ENCODE results near the gene TRIP11.

Gene TRIP11

GRCh38 chr14:92009604-92010003, 30.3 kb downstream of the TRIP11 start:
- no peak for DNase-seq

- DNase-seq, result no peak
Measured at GRCh38 chr14:92005019-92005418, 34.8 kb downstream of the TRIP11 start.

GRCh38 chr14:92004062-92004461, 35.8 kb downstream of the TRIP11 start:
- no peak for DNase-seq

GRCh38 chr14:91998667-91999570, 40.9 kb downstream of the TRIP11 start:
- DNase-seq, result peak; percentile 37

- peak; percentile 78 for DNase-seq
Measured at GRCh38 chr14:91997492-91997891, 42.4 kb downstream of the TRIP11 start.

GRCh38 chr14:91996948-91997371, 42.9 kb downstream of the TRIP11 start:
- peak; percentile 89 for DNase-seq

GRCh38 chr14:91987192-91987591, 52.7 kb downstream of the TRIP11 start:
- no peak for DNase-seq

- DNase-seq, result peak; percentile 25
Measured at GRCh38 chr14:91985521-91986255, 54.2 kb downstream of the TRIP11 start.

GRCh38 chr14:91985008-91985407, 54.9 kb downstream of the TRIP11 start:
- DNase-seq, result no peak

- no peak for DNase-seq
Measured at GRCh38 chr14:91983588-91983987, 56.3 kb downstream of the TRIP11 start.

- DNase-seq, result peak; percentile 32
Measured at GRCh38 chr14:91980157-91980556, 59.7 kb downstream of the TRIP11 start.

- no peak for DNase-seq
Measured at GRCh38 chr14:91977884-91978283, 62.0 kb downstream of the TRIP11 start.

- DNase-seq, result no peak
Measured at GRCh38 chr14:91975763-91976162, 64.1 kb downstream of the TRIP11 start.

GRCh38 chr14:91971188-91971778, 68.6 kb downstream of the TRIP11 start:
- DNase-seq, result no peak

GRCh38 chr14:91968280-91968679, 71.6 kb downstream of the TRIP11 start:
- peak; percentile 27 for DNase-seq

- no peak for DNase-seq
Measured at GRCh38 chr14:91964724-91965123, 75.1 kb downstream of the TRIP11 start.

GRCh38 chr14:91964011-91964410, 75.8 kb downstream of the TRIP11 start:
- DNase-seq, result no peak

- DNase-seq, result no peak
Measured at GRCh38 chr14:91963465-91963864, 76.4 kb downstream of the TRIP11 start.

GRCh38 chr14:91961297-91962220, 78.3 kb downstream of the TRIP11 start:
- no peak for DNase-seq

GRCh38 chr14:91957876-91958313, 82.0 kb downstream of the TRIP11 start:
- no peak for DNase-seq

GRCh38 chr14:91956616-91957015, 83.2 kb downstream of the TRIP11 start:
- no peak for DNase-seq

- no peak for DNase-seq
Measured at GRCh38 chr14:91955168-91955567, 84.7 kb downstream of the TRIP11 start.

Measured in hematopoietic multipotent progenitor cell treated with erythropoietin and hydrocortisone succinate and interleukin-3 and kit ligand, for 6 days (in vitro differentiated cells).